ENCODE results near the gene DERA. TPM values are rescaled to one million over a fixed set of nuclear protein-coding genes. Genes with fewer than 3 reads are reported as not detected.
"Not testable (repeated sequence)": the region's sequence is repeated elsewhere in the genome, so short reads cannot be mapped to it uniquely, and the experiment has no call there.

DERA gene
- total RNA-seq (10 to 100 TPM; 22.4 to 25.0 TPM), polyA plus RNA-seq (10 to 100 TPM; 15.5 to 57.2 TPM)
- long read RNA-seq, donor 1, transcript DERA-201 (9 exons, 1,705 nt) = major isoform, 45 of 66 reads
- long read RNA-seq, donor 1, partial matches to known transcripts = 2 of 66 reads
- long read RNA-seq, donor 1, other reads (novel, unspliced or antisense) = 17 of 66 reads
- long read RNA-seq, donor 2, transcript DERA-201 (9 exons, 1,705 nt) = major isoform, 9 of 17 reads
- long read RNA-seq, donor 2, partial matches to known transcripts = 2 of 17 reads
- long read RNA-seq, donor 2, other reads (novel, unspliced or antisense) = 6 of 17 reads

- DNase-seq (peak; percentile 88 to 94), ATAC-seq (ENCODE audit: low FRiP score) (peak; percentile 97)
- 0% methylated on average over 49 to 59 of the region's 59 CpGs for WGBS, 2 donors
- Histone ChIP-seq H3K27me3 (ENCODE audit: control insufficient read depth in 1 of 2, insufficient read depth in 2 of 2, low read length in 1 of 2) (no peaks in the 10 kb centered on the region), H3K27ac (ENCODE audit: low read depth in 1 of 2, low read length in 2 of 2) (peak within 1 kb of the TSS in 1 of 2 donors; percentile 91), H3K4me3 (ENCODE audit: low read length in 2 of 2) (peak within 1 kb of the TSS; percentile 74 to 99), H3K4me1 (ENCODE audit: control insufficient read depth in 1 of 2, insufficient read depth in 2 of 2, low read length in 2 of 2) (no peaks in the 10 kb centered on the region), H3K36me3 (ENCODE audit: control insufficient read depth in 1 of 2, insufficient read depth in 2 of 2, low read length in 1 of 2) (no peaks in the 10 kb centered on the region), H3K9me3 (ENCODE audit: control insufficient read depth, low read length) (no peaks in the 10 kb centered on the region)
- intact Hi-C loops (cut with DNase I) = no loop called here
Observed at GRCh38 chr12:15910864-15911721, at the start of gene DERA. Gene DERA (plus strand): TSS chr12:15911332. CDS start chr12:15911384, 52 bp downstream.

- H3K4me1 ChIP-seq (ENCODE audit: control insufficient read depth in 1 of 2, insufficient read depth in 2 of 2, low read length in 2 of 2) = no peaks in the 10 kb centered on the region
- 61 to 68% methylated on average over 1 of the region's 1 CpG for WGBS, 2 donors
- no peak overlapping the region for H3K27ac ChIP-seq (ENCODE audit: low read depth in 1 of 2, low read length in 2 of 2)
- DNase-seq (no peak), ATAC-seq (ENCODE audit: low FRiP score) (no peak)
- no peaks in the 10 kb centered on the region for H3K27me3 ChIP-seq (ENCODE audit: control insufficient read depth in 1 of 2, insufficient read depth in 2 of 2, low read length in 1 of 2)
- H3K9me3 ChIP-seq (ENCODE audit: control insufficient read depth, low read length) = no peaks in the 10 kb centered on the region
- no peaks in the 10 kb centered on the region for H3K36me3 ChIP-seq (ENCODE audit: control insufficient read depth in 1 of 2, insufficient read depth in 2 of 2, low read length in 1 of 2)
- no peak overlapping the region for H3K4me3 ChIP-seq (ENCODE audit: low read length in 2 of 2)
- intact Hi-C loops (cut with DNase I) = no loop called here
Observed at GRCh38 chr12:15861404-15861803, 49.7 kb upstream of the DERA start.

- intact Hi-C loops (cut with DNase I) = no loop called here
- no peaks in the 10 kb centered on the region for H3K9me3 ChIP-seq (ENCODE audit: control insufficient read depth, low read length)
- no peak overlapping the region for H3K27ac ChIP-seq (ENCODE audit: low read depth in 1 of 2, low read length in 2 of 2)
- H3K27me3 ChIP-seq (ENCODE audit: control insufficient read depth in 1 of 2, insufficient read depth in 2 of 2, low read length in 1 of 2) = no peaks in the 10 kb centered on the region
- no peaks in the 10 kb centered on the region for H3K36me3 ChIP-seq (ENCODE audit: control insufficient read depth in 1 of 2, insufficient read depth in 2 of 2, low read length in 1 of 2)
- no peak for DNase-seq
- H3K4me1 ChIP-seq (ENCODE audit: control insufficient read depth in 1 of 2, insufficient read depth in 2 of 2, low read length in 2 of 2) = no peaks in the 10 kb centered on the region
- ATAC-seq (ENCODE audit: low FRiP score) = no peak
- no peak overlapping the region for H3K4me3 ChIP-seq (ENCODE audit: low read length in 2 of 2)
- 91 to 92% methylated on average over 1 of the region's 1 CpG for WGBS, 2 donors
Observed at GRCh38 chr12:15862840-15863239, 48.3 kb upstream of the DERA start.

GRCh38 chr12:15863372-15863771 is 47.8 kb upstream of the DERA start:
- intact Hi-C loops (cut with DNase I) = no loop called here
- Histone ChIP-seq H3K4me1 (ENCODE audit: control insufficient read depth in 1 of 2, insufficient read depth in 2 of 2, low read length in 2 of 2) (no peaks in the 10 kb centered on the region), H3K27me3 (ENCODE audit: control insufficient read depth in 1 of 2, insufficient read depth in 2 of 2, low read length in 1 of 2) (no peaks in the 10 kb centered on the region), H3K27ac (ENCODE audit: low read depth in 1 of 2, low read length in 2 of 2) (no peak overlapping the region), H3K9me3 (ENCODE audit: control insufficient read depth, low read length) (no peaks in the 10 kb centered on the region), H3K4me3 (ENCODE audit: low read length in 2 of 2) (no peak overlapping the region), H3K36me3 (ENCODE audit: control insufficient read depth in 1 of 2, insufficient read depth in 2 of 2, low read length in 1 of 2) (no peaks in the 10 kb centered on the region)
- DNase-seq (no peak), ATAC-seq (ENCODE audit: low FRiP score) (no peak)
- 71 to 74% methylated on average over 9 of the region's 9 CpGs for WGBS, 2 donors

- Histone ChIP-seq H3K4me3 (ENCODE audit: low read length in 2 of 2) (no peak overlapping the region), H3K27me3 (ENCODE audit: control insufficient read depth in 1 of 2, insufficient read depth in 2 of 2, low read length in 1 of 2) (no peaks in the 10 kb centered on the region), H3K27ac (ENCODE audit: low read depth in 1 of 2, low read length in 2 of 2) (no peak overlapping the region), H3K9me3 (ENCODE audit: control insufficient read depth, low read length) (no peaks in the 10 kb centered on the region), H3K4me1 (ENCODE audit: control insufficient read depth in 1 of 2, insufficient read depth in 2 of 2, low read length in 2 of 2) (no peaks in the 10 kb centered on the region), H3K36me3 (ENCODE audit: control insufficient read depth in 1 of 2, insufficient read depth in 2 of 2, low read length in 1 of 2) (no peaks in the 10 kb centered on the region)
- WGBS, 2 donors = 85 to 88% methylated on average over 6 of the region's 6 CpGs
- ATAC-seq (ENCODE audit: low FRiP score) (no peak), DNase-seq (no peak)
- intact Hi-C loops (cut with DNase I) = no loop called here
Observed at GRCh38 chr12:15863984-15864383, 47.1 kb upstream of the DERA start.

GRCh38 chr12:15868186-15868585 is 42.9 kb upstream of the DERA start:
- H3K27ac ChIP-seq (ENCODE audit: low read depth in 1 of 2, low read length in 2 of 2) = no peak overlapping the region
- H3K4me1 ChIP-seq (ENCODE audit: control insufficient read depth in 1 of 2, insufficient read depth in 2 of 2, low read length in 2 of 2) = no peaks in the 10 kb centered on the region
- intact Hi-C loops (cut with DNase I) = no loop called here
- ATAC-seq (ENCODE audit: low FRiP score) (no peak), DNase-seq (no peak)
- H3K9me3 ChIP-seq (ENCODE audit: control insufficient read depth, low read length) = no peaks in the 10 kb centered on the region
- WGBS, 2 donors = 87 to 92% methylated on average over 3 of the region's 3 CpGs
- no peaks in the 10 kb centered on the region for H3K27me3 ChIP-seq (ENCODE audit: control insufficient read depth in 1 of 2, insufficient read depth in 2 of 2, low read length in 1 of 2)
- no peak overlapping the region for H3K4me3 ChIP-seq (ENCODE audit: low read length in 2 of 2)
- H3K36me3 ChIP-seq (ENCODE audit: control insufficient read depth in 1 of 2, insufficient read depth in 2 of 2, low read length in 1 of 2) = no peaks in the 10 kb centered on the region

- Histone ChIP-seq H3K9me3 (ENCODE audit: control insufficient read depth, low read length) (no peaks in the 10 kb centered on the region), H3K27ac (ENCODE audit: low read depth in 1 of 2, low read length in 2 of 2) (no peak overlapping the region), H3K27me3 (ENCODE audit: control insufficient read depth in 1 of 2, insufficient read depth in 2 of 2, low read length in 1 of 2) (no peaks in the 10 kb centered on the region), H3K4me1 (ENCODE audit: control insufficient read depth in 1 of 2, insufficient read depth in 2 of 2, low read length in 2 of 2) (no peaks in the 10 kb centered on the region), H3K4me3 (ENCODE audit: low read length in 2 of 2) (no peak overlapping the region), H3K36me3 (ENCODE audit: control insufficient read depth in 1 of 2, insufficient read depth in 2 of 2, low read length in 1 of 2) (no peaks in the 10 kb centered on the region)
- ATAC-seq (ENCODE audit: low FRiP score) = no peak
- intact Hi-C loops (cut with DNase I) = no loop called here
- WGBS, 2 donors = 25 to 36% methylated on average over 4 of the region's 4 CpGs
- DNase-seq = no peak
Observed at GRCh38 chr12:15873556-15873955, 37.6 kb upstream of the DERA start.

GRCh38 chr12:15874556-15875145 is 36.5 kb upstream of the DERA start:
- H3K9me3 ChIP-seq (ENCODE audit: control insufficient read depth, low read length); H3K36me3 ChIP-seq (ENCODE audit: control insufficient read depth in 1 of 2, insufficient read depth in 2 of 2, low read length in 1 of 2); intact Hi-C loops (cut with DNase I); H3K4me1 ChIP-seq (ENCODE audit: control insufficient read depth in 1 of 2, insufficient read depth in 2 of 2, low read length in 2 of 2); DNase-seq; H3K27me3 ChIP-seq (ENCODE audit: control insufficient read depth in 1 of 2, insufficient read depth in 2 of 2, low read length in 1 of 2); H3K4me3 ChIP-seq (ENCODE audit: low read length in 2 of 2); H3K27ac ChIP-seq (ENCODE audit: low read depth in 1 of 2, low read length in 2 of 2); ATAC-seq (ENCODE audit: low FRiP score): not testable (repeated sequence)
- 97% methylated on average over 19 to 20 of the region's 20 CpGs for WGBS, 2 donors
